Measurements from ENCODE around the gene NRSN2.

DNA sequence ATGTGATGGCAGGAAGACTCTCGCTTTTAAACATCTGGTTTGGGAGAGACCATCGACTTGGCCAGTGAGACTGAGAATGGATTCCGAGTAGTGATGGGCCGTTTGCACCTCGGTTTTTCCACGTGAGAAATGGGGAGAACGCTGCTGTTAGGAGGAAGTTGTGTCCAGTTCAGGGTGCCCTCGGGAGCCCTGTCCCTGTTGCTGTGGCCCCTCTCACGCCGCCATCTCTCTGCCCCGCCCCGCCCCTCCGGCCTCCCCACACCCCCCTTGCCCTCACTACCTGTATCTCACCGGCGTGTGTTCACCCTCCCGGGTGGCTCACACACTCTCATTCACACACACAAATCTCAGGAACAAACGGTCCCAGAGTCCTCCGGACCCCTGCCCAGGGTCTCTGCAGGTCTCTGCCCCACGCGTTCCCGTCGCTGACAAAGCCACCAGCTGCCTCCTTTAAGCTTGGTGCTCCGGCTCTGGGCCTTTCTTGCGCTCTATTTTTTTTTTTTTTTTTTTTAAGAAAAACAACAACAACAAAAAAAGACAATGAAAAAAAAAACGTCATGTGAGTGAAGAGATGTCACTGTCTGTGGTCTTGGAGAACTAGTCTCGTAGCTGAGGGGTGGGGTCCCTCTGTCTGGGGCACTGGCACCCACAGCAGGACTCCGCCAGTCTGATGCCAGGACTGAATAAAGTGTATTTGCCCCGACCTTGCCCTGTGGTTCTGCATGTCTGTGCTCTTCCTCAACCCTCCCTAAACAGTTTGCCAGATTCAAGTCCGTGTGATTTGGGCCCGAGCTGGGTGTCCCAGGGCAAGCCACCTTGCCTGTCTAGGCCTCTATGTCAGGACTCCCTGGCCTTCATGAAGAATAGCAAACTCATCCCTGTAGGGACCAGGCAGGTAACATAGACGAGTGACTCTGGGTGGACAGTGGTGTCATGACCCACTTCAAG lies 18.6 kb upstream of the NRSN2 start:
- TF ChIP-seq, protein P1, sequence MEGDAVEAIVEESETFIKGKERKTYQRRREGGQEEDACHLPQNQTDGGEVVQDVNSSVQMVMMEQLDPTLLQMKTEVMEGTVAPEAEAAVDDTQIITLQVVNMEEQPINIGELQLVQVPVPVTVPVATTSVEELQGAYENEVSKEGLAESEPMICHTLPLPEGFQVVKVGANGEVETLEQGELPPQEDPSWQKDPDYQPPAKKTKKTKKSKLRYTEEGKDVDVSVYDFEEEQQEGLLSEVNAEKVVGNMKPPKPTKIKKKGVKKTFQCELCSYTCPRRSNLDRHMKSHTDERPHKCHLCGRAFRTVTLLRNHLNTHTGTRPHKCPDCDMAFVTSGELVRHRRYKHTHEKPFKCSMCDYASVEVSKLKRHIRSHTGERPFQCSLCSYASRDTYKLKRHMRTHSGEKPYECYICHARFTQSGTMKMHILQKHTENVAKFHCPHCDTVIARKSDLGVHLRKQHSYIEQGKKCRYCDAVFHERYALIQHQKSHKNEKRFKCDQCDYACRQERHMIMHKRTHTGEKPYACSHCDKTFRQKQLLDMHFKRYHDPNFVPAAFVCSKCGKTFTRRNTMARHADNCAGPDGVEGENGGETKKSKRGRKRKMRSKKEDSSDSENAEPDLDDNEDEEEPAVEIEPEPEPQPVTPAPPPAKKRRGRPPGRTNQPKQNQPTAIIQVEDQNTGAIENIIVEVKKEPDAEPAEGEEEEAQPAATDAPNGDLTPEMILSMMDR (conservative IDR thresholded peaks at IDR 0.05): no peak
- TF ChIP-seq ZFX (IDR thresholded peaks at IDR 0.05): no peak

All from C4-2B (cell line).